HepG2 (cell line): ENCODE data around the gene FXR2. TPM values are rescaled to one million over a fixed set of nuclear protein-coding genes. Genes with fewer than 3 reads are reported as not detected.

ENCODE experiments used
- ATAC-seq: fragments of 200-7000 bp; cut with Tn5 transposase; 3 replicates; pipeline ENCODE4 v1.9.1; 2020; ENCODE audit warnings: mild to moderate bottlenecking, moderate library complexity
- BruUV-seq: library from RNA; stranded (reverse); fragments of 400-500 nt; replicated peaks from 2 replicates; lab custom pipeline; 2021; lab: Mats Ljungman, UMichigan
- CTCF ChIA-PET: fragments of 300-600 bp; formaldehyde crosslinking; extraction: SDS; loops from one replicate; lab custom pipeline; 2021; ENCODE audit warnings: low total read pairs, inconsistent platforms, low intra/inter-chr PET ratio; lab: Yijun Ruan, JAX
- POLR2A ChIA-PET: fragments of 350-600 bp; sonication (Branson Sonifier 250); formaldehyde crosslinking; loops from one replicate; lab custom pipeline; 2020; ENCODE audit warnings: antibody characterized with exemption, inconsistent platforms; lab: Yijun Ruan, JAX
- DNase-seq: peaks from one replicate; pipeline ENCODE4 v3.0.0-alpha.2; 2015; ENCODE audit warnings: low spot score
- FAIRE-seq: peaks from 3 replicates; lab custom pipeline; 2011; peaks lifted over from hg19 to GRCh38; lab: Jason Lieb, UNC
- H2AFZ ChIP-seq: one replicate; pipeline ENCODE4 v1.6.1; 2011; ENCODE audit warnings: low read length, inconsistent platforms
- H3K27ac ChIP-seq: fragments of 300-600 bp; 3 replicates; pipeline ENCODE4 v1.8.0; 2011; ENCODE audit warnings: mixed run types, mild to moderate bottlenecking, mixed read lengths, low read length, inconsistent platforms; ENCODE audit not compliant: insufficient read depth; ENCODE audit errors: extremely low read length
- H3K27me3 ChIP-seq, 2 experiments: fragments of 200-600 bp in 1 of 2; 2 replicates in 1 of 2; 3 replicates in 1 of 2; pipeline versions ENCODE4 v1.6.0 to v1.8.0; 2011; ENCODE audit warnings: low read length in 2 of 2, mild to moderate bottlenecking in 2 of 2, moderate library complexity in 2 of 2, inconsistent platforms in 1 of 2; ENCODE audit not compliant: insufficient read depth in 2 of 2, control insufficient read depth in 1 of 2
- H3K36me3 ChIP-seq, 2 experiments: fragments of 200-600 bp in 1 of 2; replicated peaks in 1 of 2; 2 replicates in 1 of 2; 3 replicates in 1 of 2; pipeline versions ENCODE4 v1.5.1 to v1.8.0; 2011; ENCODE audit warnings: low read length in 2 of 2, inconsistent platforms in 1 of 2; ENCODE audit not compliant: insufficient read depth in 2 of 2, control insufficient read depth in 1 of 2
- H3K4me1 ChIP-seq: 2 replicates; pipeline ENCODE4 v1.5.1; 2012; ENCODE audit warnings: low read length, inconsistent platforms; ENCODE audit not compliant: insufficient read depth
- H3K4me2 ChIP-seq: 2 replicates; pipeline ENCODE4 v1.6.0; 2011; ENCODE audit warnings: low read depth, low read length, inconsistent platforms
- H3K4me3 ChIP-seq, 3 experiments: fragments of 200-600 bp in 1 of 3; sonication (generic), shearing (Covaris generic) in 1 of 3; replicated peaks in 1 of 3; 2 replicates each; pipeline ENCODE4 v1.5.1; 2011 to 2016; ENCODE audit warnings: low read length in 3 of 3, inconsistent platforms in 2 of 3, low read depth in 2 of 3, mild to moderate bottlenecking in 2 of 3, control low read depth in 1 of 3, mixed read lengths in 1 of 3; ENCODE audit not compliant: insufficient read depth in 1 of 3
- H3K79me2 ChIP-seq: one replicate; pipeline ENCODE4 v1.6.1; 2011; ENCODE audit warnings: low read length, inconsistent platforms; ENCODE audit not compliant: insufficient read depth
- H3K9ac ChIP-seq: 2 replicates; pipeline ENCODE4 v1.6.0; 2011; ENCODE audit warnings: mild to moderate bottlenecking, low read depth, low read length, inconsistent platforms; ENCODE audit not compliant: insufficient read depth
- H3K9me3 ChIP-seq: 2 replicates; pipeline ENCODE4 v1.5.1; 2012; ENCODE audit warnings: mild to moderate bottlenecking, low read length
- H4K20me1 ChIP-seq: 2 replicates; pipeline ENCODE4 v1.6.0; 2011; ENCODE audit warnings: inconsistent platforms, mild to moderate bottlenecking, low read length, moderate library complexity; ENCODE audit not compliant: insufficient read depth
- CEBPB ChIP-seq: IDR thresholded peaks from 2 replicates; pipeline ENCODE4 v1.6.1; 2011; ENCODE audit warnings: low read depth, low read length, improper control_type of control experiment, borderline replicate concordance
- HMGXB3 ChIP-seq: sonication (generic); formaldehyde crosslinking; IDR thresholded peaks from 2 replicates; pipeline ENCODE4 v1.4.0; 2020; ENCODE audit warnings: missing genetic modification reagents, borderline replicate concordance
- NRL ChIP-seq: sonication (generic); formaldehyde crosslinking; IDR thresholded peaks from 2 replicates; pipeline ENCODE4 v1.5.0; 2020; ENCODE audit warnings: missing genetic modification reagents, mild to moderate bottlenecking, moderate library complexity, borderline replicate concordance
- ZBTB40 ChIP-seq, 2 experiments: fragments of 450-650 bp in 1 of 2; sonication (generic) in 1 of 2; formaldehyde crosslinking in 1 of 2; IDR thresholded peaks; 2 replicates each; pipeline versions ENCODE4 v1.6.1 to v1.8.0; 2016 to 2022; ENCODE audit warnings: antibody characterized with exemption in 1 of 2, mild to moderate bottlenecking in 1 of 2, missing genetic modification reagents in 1 of 2
- ZNF567 ChIP-seq: sonication (generic); formaldehyde crosslinking; IDR thresholded peaks from 2 replicates; pipeline ENCODE4 v1.8.1; 2023; ENCODE audit warnings: mild to moderate bottlenecking, missing genetic modification reagents, borderline replicate concordance
- WGBS: methylation state at CpG from one replicate; pipeline ENCODE4 v1.1.6; 2017; ENCODE audit warnings: low lambda C conversion rate; 5-methylcytosine and 5-hydroxymethylcytosine counted together
- in situ Hi-C: cut with HindIII; loops from 2 replicates; pipeline ENCODE4 v1.10.0; 2017; ENCODE audit warnings: low pct_unique_long_range_greater_than_20kb; ENCODE audit not compliant: extremely low pct_ligation_motif_present
- intact Hi-C: fragments of 100-400 bp; cut with micrococcal nuclease; formaldehyde crosslinking; loops from one replicate; pipeline ENCODE4 v1.10.0; 2022; ENCODE audit not compliant: unreplicated experiment
- polyA plus RNA-seq, 8 experiments: library from polyadenylated mRNA; depleted of rRNA in 3 of 8; stranded (reverse) in 7 of 8; unstranded in 1 of 8; fragments of >200 nt; fragmentation: Illumina TruSeq in 4 of 8; extraction: Trizol in 4 of 8; gene quantifications; 2 replicates each; pipeline versions ENCODE4 v1.2.1 to v1.2.3, GENCODE V29; 2011 to 2016; ENCODE audit warnings: low read depth in 4 of 8, missing spikeins in 1 of 8, mixed read lengths in 1 of 8; ENCODE audit not compliant: insufficient read depth in 1 of 8
- total RNA-seq, 5 experiments: library from RNA; depleted of rRNA; stranded (reverse); fragments of >200 nt; fragmentation: Illumina TruSeq; extraction: Trizol; gene quantifications; 2 replicates each; pipeline ENCODE4 v1.2.3, GENCODE V29; 2016; ENCODE audit warnings: low read depth in 1 of 5

FXR2 gene
- total and polyA plus RNA-seq, 2 of the 13 experiments (the other 11 are each of a cell fraction or from before 2014, with no cell fraction given): 20.9 to 24.4 TPM

GRCh38 chr17:7583253-7584109 is 31.2 kb downstream of the FXR2 start, which contains the start of gene MPDU1:
Gene MPDU1, plus strand, starts transcription at chr17:7583852. Its CDS starts 11 bp downstream, at chr17:7583863.
- Histone ChIP-seq H3K9ac (peak within 1 kb of the TSS; percentile 97), H3K4me3 (peak within 1 kb of the TSS; percentile 73 to 83 (median 77)), H3K36me3 (peaks cover 2 to 21% of the 10 kb centered on the region in 2 experiments; a peak in 4 of 5 replicates), H3K27me3 (no peaks in the 10 kb centered on the region; a peak in 1 of 5 replicates), H3K4me2 (peak within 1 kb of the TSS; percentile 92), H2AFZ (peak within 1 kb of the TSS; percentile 90), H3K79me2 (peaks cover 25% of the 10 kb centered on the region), H3K4me1 (peaks cover 55% of the 10 kb centered on the region), H3K9me3 (no peaks in the 10 kb centered on the region), H4K20me1 (peaks cover 9% of the 10 kb centered on the region), H3K27ac (peak within 1 kb of the TSS; percentile 96)
- BruUV-seq: TSS peak; percentile 90
- ATAC-seq (peak; percentile 22), DNase-seq (peak; percentile 81), FAIRE-seq (peak; percentile 8)
- in situ Hi-C loops: no loop called here
- WGBS: 32% methylated on average over 60 of the region's 69 CpGs
- CTCF ChIA-PET: no interaction called here
- intact Hi-C loops: loop anchor here (1.0 kb wide), 1 partner anchor 31 kb away; the partner anchor contains the start of gene FXR2
- POLR2A ChIA-PET: interaction anchor here (0.6 to 4.5 kb wide), 24 partner anchors 9 to 259 kb away, joined by 3 to 89 read pairs (median 5); partner anchors contain the start of genes ATP1B2, FXR2, SAT2 and SENP3
- TF ChIP-seq ZNF567 (no peak), HMGXB3 (CRISPR knock-in tag) (peak; percentile 56; the same call in 1 of the 2 replicates), ZBTB40 (IDR thresholded peaks at IDR 0.05) (peak; percentile 77), ZBTB40 (CRISPR knock-in tag; IDR thresholded peaks at IDR 0.05) (peak; percentile 58), CEBPB (no peak), NRL (CRISPR knock-in tag) (no peak; the same call in 1 of the 2 replicates)
